ENCODE measurements around the gene PGRMC1.

DNA sequence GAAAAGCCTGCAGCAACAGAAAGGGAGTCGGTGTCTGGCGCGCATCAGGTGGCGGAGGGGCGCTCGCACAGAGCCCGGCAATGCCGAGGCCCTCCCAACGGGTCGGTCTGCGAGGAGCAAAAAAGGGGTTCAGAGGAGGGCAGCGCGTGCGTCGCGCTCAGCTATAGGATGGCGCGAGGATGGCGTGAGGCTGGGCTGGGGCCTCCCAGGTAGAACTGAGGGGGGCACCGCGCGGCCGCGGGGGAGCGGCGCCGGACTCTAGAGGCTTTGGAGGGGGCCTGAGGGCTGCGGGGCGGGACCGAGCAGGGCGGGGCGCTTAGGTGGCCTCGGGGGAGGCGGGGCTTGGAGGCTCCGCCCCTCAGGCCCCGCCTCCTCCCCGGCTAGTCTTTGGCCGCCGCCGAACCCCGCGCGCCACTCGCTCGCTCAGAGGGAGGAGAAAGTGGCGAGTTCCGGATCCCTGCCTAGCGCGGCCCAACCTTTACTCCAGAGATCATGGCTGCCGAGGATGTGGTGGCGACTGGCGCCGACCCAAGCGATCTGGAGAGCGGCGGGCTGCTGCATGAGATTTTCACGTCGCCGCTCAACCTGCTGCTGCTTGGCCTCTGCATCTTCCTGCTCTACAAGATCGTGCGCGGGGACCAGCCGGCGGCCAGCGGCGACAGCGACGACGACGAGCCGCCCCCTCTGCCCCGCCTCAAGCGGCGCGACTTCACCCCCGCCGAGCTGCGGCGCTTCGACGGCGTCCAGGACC, at the start of gene PGRMC1:
- TF ChIP-seq POLR2AphosphoS5 (IDR thresholded peaks at IDR 0.05; ENCODE audit: insufficient read depth in 1 of 2, low read depth in 1 of 2) (peak in 1 of 2 donors; percentile 87), POLR2A (IDR thresholded peaks at IDR 0.05) (peak in 1 of 2 donors; percentile 76)

All from vagina (tissue), 2 donors.